ENCODE results near the gene UNC5C.
A peak's percentile ranks its signal among the peaks of the same experiment; 100 is the strongest.

The UNC5C gene

DNA sequence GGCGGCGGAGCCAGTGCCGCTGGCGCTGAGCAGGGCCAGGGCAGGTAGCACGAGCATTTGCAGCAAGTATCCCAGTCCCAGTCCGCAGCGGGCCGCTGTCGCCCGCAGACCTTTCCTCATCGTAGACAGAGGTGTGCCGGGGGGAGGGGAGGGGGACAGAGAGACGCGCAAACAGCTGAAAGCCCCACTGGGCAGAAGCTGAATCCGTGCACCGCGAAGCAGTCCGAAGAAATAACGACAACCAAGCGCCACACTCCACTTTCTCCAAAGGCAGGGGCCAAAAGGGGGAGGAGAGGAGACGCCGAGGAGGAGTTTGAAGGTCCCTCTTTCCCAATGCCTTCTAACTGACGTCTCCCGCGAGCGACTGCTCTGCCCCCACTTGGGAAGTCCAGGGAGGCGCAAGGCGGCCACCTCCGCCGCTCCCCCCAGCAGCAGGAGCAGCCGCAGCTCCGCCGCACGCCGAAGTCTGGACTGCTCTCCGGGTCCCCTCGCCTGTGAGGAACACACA, at the start of gene UNC5C:
Gene UNC5C (minus strand): TSS at position 236 of the 508 bp plus-strand sequence.
- no peak for DNase-seq (ENCODE audit: low spot score)

DNA sequence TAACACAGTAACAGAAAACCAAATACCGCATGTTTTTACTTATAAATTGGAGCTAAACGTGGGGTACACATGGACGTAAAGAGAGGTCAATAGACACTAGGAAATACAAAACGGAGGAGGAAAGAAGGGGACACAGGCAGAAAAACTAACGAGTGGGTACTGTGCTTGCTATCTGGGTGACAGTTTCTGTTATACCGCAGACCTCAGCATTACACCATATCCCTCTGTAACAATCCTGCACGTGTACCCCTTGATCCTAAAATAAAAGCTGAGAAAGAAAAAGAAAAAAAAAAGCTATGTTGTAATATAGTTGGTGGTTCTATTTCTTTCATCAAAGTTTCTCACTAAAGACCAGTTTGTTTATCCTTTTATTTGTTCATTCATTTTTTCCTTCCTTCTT, 47.9 kb upstream of the UNC5C start:
- no peak for DNase-seq (ENCODE audit: low spot score)

DNA sequence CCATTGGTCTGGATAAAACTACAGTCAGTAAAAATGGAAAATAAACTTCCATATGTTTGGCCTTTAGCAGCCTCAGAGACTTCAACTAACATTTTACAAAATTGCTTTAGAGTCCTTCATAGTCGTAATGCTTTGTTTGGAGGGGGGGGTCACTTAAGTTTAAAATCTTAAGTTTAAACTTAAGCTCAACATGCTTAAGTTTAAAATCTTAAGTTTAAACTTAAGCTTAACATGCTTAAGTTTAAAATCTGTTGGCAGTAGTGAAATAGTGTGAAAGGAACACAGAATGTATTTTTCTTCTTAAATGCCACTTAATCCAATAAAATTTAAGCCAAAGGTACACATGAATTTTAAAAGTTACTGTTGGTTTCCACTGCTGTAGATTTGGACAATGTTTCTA, 45.9 kb upstream of the UNC5C start:
- no peak for DNase-seq (ENCODE audit: low spot score)

DNA sequence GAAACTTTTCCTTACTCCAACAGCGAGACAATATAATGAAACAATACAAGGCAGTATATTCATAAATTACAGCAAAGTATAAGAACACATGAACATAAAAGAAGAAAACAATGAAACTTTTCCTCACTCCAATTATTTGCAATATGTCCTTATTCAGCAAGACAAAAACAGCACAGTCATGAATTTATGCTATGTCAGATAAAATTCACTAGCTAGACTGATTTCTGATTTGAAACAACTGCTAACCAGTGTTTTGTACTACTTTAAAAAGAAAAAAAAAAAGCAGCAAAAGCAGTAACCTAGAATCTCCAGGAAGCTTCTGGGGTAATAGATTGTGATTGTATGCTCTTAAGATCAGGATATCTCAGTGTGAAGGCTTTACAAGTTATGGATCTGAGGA, 45.2 kb upstream of the UNC5C start:
- DNase-seq (ENCODE audit: low spot score) = no peak

DNA sequence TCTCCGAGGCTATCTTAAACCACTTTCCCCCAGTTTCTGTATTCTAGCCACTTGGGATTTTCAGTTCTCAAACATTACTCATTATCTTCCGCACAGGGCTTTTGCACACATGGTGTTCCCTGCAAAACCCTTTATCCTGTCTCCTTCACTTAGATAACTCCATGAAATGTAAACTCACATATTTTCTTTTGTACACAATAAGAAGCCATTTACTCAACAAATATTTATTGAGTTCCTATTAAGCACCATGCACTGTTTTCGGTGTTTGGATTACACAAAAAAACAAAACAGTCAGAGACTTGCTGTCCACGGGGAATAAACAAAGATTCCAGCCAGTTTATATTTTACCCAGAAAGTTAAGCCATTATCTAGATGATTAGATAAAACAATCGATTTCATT, 42.5 kb upstream of the UNC5C start:
- DNase-seq (ENCODE audit: low spot score) = no peak

DNA sequence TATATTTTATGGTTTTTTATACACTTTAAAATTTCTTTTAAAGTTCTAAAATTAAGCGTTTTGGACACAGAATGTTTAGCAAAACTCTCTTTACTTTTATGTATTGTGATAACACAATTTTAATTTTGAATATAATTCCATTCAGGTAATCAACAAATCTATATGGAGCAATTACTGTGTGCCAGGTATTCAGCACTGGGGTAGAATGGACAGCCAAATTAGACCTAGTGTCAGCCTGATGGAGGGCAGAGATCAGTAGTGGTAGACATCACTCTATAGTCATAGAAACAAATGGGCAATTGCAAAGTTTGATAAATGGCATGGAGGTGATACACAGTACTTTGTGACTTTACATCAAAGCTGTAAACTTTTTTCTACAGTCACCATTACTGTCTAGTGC, 41.8 kb upstream of the UNC5C start:
- DNase-seq (ENCODE audit: low spot score) = no peak

DNA sequence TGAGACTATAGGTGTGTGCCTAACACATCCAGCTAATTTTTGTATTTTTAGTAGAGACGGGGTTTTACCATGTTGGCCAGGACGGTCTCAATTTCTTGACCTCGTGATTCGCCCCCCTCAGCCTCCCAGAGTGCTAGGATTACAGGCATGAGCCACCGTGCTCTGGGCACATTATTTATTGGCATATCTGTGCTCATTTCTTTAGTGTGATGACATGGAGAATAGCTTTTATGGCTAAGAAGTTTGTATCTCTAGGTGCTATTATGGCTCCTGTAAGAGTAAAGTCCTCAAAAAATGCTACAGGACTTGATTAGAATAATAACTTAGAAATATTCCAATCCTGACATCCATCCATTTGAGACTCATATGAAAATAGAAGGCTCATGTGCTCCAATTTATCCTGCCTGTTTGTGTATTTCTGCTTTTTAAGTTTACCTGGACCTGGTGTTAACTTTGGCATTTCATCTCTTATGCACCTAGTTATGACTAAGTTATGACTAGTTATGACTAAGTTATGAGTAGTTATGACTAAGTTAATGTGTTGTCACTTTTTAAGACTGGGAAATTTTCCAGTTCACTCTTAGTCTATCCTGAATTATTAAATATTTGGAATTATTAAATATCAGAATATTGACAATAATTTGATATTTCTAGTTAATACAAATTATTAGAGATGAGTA, 36.4 kb upstream of the UNC5C start:
- no peak for DNase-seq (ENCODE audit: low spot score)

DNA sequence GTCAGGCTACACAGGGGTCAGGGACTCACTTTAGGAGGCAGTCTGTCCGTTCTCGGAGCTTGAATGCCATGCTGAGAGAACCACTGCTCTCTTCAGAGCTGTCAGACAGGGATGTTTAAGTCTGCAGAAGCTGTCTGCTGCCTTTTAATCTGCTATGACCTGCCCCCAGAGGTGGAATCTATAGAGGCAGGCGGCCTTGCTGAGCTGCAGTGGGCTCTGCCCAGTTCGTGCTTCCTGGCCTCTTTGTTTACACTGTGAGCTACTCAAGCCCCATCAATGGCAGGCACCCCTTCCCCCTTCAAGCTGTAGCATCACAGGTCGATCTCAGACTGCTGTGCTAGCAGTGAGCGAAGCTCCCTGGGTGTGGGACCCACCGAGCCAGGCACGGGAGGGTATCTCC, 31.5 kb upstream of the UNC5C start:
- DNase-seq (ENCODE audit: low spot score) = no peak

DNA sequence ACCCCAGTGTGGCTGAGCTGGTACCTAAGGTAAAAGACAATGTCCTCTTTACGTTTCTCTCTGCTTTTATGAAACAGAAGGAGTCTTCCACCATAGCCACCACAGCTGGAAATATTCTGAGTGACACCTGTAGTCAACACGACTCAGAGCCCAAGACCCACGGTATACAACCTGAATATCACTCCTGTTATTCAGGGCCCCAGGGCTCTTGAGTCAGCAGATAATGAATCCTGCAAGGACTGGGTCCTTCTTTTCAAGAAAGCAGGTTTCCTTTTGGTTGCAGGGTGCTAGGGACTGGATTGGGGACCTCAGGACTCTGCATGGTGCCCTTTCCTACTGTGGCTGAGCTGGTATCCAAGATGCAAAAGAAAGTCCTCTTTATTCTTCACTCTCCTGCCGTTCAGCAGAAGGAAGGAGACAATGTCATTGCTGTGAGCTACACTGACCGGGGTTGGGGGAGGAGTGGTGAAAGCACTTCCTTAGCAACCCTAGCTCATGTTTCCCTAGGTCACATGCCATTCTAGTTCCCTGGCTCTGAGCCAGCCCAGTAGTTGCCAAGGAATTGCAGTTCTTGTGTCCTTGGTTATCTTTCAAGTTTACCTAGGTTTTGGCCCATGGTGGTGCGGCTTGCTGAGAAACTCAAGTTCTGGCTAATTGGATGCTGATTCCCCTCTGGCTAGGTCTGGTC, 23.7 kb upstream of the UNC5C start:
- DNase-seq (ENCODE audit: low spot score) = no peak

DNA sequence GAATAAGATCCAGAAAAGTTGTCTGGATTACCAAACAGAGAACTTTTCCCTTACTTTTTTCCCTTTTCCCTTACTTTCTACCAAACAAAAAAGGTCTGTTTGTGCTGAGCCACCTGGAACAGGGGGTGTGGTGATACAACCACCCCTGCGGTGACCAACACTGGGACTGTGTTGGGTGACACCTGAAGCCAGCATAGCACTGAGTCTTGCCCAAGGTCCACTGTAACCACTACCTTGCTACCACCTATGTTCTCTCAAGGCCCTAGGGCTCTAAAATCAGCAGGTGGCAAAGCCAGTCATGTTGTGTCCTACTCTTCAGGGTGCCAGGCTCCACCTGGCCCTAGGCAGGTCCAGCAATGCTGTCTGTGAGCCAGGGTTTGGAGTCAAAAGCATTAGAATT, 22.8 kb upstream of the UNC5C start:
- no peak for DNase-seq (ENCODE audit: low spot score)

DNA sequence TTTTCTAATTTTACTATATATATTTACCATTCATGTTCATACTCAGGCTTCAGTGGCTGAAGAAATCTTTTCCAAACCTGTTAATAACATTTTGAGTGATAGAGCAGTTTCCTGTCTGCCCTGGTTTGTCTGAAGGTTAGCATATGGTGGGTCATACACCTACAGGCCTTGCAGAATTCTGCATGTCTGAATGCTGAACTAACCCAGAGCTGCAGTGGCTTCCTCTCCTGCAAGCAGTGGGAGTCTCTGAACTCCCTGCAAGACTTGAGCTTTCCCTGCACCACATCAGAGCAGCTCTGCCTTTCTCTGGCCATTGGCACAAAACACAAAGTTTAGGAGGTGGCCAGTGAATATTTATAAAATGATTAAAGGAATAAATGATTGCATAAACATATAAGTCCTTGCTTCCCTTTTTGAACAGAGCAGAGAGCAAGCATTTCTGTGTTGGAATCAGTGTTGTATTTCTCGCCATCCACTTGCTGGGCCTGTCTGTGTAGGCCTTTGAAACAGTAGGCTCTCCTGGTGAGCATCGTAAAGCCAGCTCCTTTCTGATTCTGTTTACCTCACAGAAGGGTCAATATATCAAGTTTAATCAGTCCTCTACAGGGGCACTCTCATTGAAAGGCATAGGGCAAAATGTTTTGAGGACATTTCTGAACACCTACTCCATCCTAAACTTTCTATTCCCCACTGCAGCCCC, 15.0 kb upstream of the UNC5C start:
- no peak for DNase-seq (ENCODE audit: low spot score)

DNA sequence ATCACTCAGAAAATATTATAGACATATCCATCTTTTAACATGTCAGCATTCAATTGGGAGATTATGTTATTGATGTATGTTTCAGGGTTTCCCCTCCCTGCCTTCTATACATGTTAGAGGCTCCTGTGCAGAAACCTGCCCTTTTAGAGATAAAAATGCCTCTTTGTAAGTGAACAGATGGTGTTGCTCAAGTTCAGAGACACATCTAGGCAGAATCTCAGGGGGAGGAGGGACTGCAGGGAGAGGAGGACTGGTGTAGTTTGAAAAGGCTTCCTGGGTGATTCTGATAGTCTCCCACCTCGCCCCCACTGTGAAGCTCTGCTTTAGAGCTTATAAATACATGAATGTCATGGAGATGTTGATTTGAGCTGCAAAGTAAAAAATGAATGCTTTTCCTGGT, 12.0 kb upstream of the UNC5C start:
- DNase-seq (ENCODE audit: low spot score) = no peak

DNA sequence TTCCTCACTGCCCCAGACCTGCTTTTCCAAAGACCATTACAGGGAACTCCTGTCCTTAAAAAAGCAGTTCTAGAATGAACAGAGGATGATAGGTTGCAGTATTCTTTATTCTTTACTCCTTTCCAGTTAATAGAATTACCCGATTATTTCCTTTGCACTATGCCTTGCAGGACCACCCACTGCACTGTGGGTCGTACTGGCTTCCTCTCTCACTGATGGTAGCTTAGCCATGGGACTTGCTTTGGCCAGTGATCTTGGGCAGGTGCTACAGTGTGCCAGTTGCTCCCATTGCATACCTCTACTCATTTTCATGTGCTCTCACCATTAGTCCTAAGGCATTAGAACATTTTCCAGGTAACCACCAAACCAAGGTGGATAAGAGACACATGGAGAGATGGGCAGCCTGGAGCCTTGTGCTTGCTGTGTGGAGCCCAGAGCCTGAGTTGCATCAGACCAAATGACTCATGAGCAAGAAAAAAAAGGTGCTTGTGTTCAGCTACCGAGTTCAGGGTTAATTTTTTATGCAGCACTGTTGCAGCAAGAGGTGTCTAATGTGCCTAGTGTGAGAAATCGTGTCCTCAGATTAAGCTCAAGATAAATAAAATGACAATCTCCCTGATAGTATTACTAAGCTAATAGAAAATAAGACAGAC, 7.6 kb upstream of the UNC5C start:
- no peak for DNase-seq (ENCODE audit: low spot score)

DNA sequence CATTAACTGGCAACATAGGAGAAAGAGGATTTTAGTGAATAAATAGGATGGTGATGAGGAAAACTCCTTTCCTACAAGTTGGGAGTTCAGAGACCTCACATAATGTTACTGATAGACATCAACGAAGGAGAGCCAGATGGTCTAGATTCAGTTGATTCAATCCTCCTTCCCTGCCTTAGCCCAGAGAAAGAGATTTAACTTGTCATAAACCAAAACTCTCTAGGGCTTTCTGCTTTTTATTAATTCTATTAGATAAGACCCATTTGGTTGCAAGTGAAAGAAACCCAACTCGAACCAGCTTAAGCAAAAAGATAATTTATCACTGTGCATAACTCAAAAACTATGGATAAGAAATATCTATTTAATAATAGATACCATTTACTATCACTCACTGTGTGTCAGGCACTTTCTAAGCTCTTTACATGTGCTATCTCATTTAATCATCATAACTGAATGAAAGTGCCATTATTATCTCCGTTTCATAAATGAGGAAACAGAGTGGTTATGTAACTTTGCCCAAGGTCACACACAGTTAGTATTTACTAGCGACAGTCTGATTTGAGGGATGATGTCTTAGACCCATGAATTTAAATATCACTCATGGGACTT, 4.3 kb upstream of the UNC5C start:
- DNase-seq (ENCODE audit: low spot score) = no peak

DNA sequence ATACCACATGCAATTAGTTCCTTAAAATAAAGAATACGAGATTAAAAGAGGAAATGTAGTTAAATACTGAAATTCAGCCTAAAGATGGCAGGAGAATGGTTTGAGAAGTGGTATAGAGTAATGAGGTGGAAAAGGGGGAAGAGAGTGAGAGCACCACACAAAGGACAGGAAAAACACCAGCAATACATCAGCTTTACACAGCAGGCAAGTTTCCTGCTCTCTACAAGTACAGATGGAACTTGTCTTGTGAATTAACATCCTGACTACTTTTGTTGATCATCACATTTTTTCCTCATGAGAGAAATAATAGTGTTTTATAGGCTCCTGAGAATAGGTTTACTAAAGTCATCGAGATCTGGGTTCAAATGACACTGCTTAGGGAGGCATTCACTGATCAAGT, 2.9 kb upstream of the UNC5C start:
- no peak for DNase-seq (ENCODE audit: low spot score)

DNA sequence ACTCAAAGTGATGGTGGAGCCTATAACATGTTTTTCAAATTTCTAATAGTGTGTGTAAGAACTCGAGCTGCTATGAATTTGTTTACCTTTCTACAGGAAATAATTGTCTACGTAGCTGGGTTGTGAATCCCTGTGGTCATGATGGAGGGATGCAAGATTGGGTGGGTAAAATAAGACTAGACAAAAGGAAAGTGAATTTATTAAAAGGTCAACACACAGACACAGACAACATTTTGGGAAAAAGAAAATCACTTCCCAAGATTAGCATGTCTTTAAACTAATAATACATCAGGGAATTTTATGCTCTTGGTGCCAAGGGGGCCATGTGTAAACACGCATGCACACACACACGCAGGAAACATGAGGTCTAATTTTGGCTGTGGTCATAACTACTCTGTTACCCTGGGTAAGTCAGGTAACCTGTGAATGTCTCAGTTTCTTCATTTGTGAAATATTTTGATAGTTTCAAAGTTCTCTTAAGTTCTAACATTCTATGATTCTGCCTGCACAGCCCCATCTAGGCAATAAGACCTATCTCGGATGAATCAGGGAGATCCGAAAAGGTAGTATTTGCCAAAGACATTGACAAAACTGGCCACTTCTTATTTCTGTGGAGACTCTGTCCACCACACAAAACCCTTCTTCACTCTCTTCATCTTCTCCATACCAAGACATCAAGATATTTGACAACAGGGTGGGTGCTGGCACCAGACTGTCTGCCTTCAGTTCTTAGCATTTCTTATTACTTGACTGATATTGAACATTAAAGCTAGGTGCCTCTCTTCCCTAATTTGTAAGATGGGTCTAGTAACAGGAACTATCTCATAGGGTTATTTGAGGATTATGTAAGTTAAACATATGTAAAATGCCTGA, 1.6 kb upstream of the UNC5C start:
- DNase-seq (ENCODE audit: low spot score) = no peak

DNA sequence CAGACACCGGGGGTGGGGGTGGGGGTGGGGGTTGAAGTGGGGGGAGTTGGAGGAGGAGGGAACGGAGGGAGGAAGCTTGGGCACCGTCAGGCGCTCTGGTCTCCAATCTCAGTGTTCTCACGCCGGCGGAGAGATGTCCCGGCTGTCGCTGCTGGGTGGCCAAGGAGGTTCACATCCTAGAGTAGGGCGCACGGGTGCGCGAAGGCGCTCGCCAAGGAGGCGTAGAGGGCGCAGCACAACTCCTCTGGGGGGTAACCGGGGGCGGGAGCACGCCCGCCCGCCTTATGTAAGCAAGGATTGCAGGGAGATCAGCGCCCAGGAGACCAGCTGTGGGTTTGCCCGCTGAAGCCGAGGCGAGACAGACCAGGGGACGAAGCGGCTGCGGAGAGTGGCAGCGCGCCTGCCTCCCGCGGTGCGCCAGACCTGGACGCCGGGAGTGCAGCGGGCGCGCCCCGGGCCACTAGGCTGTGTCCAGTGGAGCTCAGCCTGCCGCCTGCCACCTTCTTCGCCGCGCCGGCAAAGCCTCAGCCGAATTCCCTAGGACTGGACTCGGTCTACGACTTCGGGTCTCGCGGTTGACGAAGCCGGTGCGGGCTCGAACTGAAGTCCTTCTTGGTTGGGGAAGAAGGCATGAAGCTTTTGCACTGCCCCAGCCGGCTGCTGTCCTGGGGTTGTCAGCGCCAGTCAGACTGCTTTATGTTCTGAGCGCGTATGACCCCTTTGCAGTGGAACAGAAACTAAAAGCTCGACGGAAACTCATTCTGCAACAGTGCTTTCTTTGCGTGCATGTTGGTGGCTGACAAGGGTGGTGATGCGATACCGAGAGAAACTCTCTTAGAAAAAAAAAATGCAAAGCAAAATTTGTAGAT, 707 bp upstream of the UNC5C start:
- peak; percentile 61 for DNase-seq (ENCODE audit: low spot score)

DNA sequence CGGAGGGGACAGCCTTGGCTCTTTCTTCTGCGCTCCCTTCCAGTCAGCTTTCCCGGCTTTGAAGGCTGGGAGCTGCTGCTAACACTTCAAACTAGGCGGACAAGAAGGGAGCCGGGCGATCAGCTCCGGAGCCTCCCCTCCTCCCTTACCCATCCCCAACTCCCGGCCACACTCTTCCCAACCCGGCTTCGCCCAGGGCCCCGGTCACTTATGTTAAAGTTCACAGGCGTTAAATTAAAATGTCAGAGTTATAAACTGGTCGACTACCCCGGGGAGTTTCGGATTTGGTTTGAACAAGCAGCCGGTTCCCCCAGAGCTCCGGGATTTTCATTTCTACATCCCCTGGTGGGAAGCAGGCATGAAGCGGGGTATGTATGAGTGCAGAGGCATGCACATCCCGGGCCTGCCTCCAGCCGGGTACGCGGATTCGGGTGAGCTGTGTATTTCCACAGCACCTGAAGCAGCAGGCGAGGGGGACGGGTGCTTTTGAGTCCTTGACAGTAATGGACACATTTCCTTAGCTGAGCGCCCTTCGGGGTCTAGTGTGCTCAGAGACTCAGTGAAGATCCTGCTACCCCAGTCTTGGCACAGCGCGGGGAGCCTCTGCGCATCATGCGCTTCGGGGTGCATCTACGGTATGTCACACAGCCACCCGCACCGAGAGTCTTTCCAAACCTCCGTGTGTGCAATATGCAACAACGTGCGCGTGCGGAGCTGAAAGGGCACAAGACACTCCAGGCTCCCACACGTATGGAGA, 880 bp downstream of the UNC5C start:
- no peak for DNase-seq (ENCODE audit: low spot score)

DNA sequence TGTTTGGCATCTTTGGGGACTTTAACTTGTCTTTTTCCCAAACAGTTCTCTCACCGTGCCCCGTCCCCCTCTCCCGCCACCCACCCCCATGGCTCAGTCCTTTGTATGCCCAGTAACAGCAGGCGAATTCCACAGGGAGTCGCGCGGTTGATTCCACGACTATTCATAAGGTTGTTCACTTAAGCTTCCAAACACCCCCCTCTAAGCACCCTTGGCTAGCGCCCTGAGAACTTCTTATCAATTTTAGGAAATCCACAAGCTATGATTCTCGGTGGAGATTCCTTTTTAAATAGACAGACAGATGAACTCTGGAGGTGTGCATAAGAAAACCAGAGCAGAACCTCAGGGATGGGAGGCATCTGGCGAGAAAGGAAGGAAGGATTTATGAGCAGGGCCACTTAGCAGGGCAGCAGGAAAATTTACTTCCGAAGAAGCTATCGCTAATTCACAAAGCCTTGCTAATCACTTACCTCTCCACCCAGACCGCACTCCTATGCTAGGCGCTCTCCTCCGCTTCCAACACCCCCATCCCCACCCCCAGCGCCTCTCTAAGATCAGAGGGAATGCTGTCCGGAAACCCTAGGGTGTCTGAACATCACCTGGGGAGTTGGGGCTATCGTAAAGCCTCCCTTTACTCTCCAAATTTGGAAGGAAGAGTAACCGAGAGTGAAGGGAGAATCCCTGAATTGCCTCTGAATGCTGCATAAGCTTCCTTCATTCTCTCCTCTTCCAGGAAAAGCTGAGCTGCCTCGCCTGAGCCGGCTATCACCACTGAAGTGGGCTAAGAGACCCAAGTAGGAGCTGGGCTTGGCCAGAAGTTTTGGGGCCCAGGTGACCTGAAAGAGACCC, 1.7 kb downstream of the UNC5C start:
- DNase-seq (ENCODE audit: low spot score) = no peak

All from activated CD4-positive, alpha-beta T cell treated with anti-CD3 and anti-CD28 coated beads, Interleukin-2, Interleukin-4, amounts not matched to agents 100 ng/mL and 50 ng/mL, durations not matched to agents 16 hours and 8 hours (primary cell).